Islet of Langerhans (tissue), 1 donor: Measurements from ENCODE around the gene MAGEB17.
"Not testable (repeated sequence)": the region's sequence is repeated elsewhere in the genome, so short reads cannot be mapped to it uniquely, and the experiment has no call there.

ENCODE experiments used
- FAIRE-seq: peaks from one replicate; lab custom pipeline; 2011; peaks lifted over from hg19 to GRCh38; lab: Jason Lieb, UNC

The MAGEB17 gene, protein sequence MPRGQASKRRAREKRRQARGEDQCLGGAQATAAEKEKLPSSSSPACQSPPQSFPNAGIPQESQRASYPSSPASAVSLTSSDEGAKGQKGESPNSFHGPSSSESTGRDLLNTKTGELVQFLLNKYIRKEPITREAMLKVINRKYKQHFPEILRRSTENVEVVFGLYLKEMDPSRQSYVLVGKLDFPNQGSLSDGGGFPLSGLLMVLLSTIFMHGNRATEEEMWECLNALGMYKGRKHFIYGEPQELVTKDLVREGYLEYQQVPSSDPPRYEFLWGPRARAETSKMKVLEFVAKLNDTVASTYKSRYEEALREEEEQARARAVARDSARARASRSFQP

GRCh38 chrX:16167181-16167580 lies at the start of gene MAGEB17:
Gene MAGEB17 (plus strand): TSS chrX:16167481. CDS start chrX:16170383, 2,902 bp downstream.
- no peak for FAIRE-seq

GRCh38 chrX:16119353-16120220 lies 47.7 kb upstream of the MAGEB17 start:
- no peak for FAIRE-seq

- FAIRE-seq = no peak
Observed at GRCh38 chrX:16120431-16120830, 46.9 kb upstream of the MAGEB17 start.

GRCh38 chrX:16123222-16123786 lies 44.0 kb upstream of the MAGEB17 start, which contains the start of gene GRPR:
Gene GRPR (plus strand): TSS chrX:16123565. CDS start chrX:16123954, 389 bp downstream.
- FAIRE-seq = peak; percentile 95

DNA sequence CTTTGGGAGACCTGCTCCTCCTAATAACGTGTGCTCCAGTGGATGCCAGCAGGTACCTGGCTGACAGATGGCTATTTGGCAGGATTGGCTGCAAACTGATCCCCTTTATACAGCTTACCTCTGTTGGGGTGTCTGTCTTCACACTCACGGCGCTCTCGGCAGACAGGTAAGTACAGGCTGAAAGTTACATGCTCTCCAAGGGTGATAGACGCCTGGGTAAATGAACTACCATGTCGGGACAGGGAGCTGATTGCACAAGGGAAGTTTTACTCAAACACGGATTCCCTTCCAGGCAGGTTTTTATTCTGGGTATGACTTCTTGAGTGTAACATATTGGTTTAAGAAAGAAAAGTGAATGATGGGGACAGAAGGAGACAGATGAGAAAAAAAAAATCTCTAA lies 43.1 kb upstream of the MAGEB17 start:
- no peak for FAIRE-seq

GRCh38 chrX:16125520-16126149 lies 41.6 kb upstream of the MAGEB17 start:
- FAIRE-seq = peak; percentile 47

DNA sequence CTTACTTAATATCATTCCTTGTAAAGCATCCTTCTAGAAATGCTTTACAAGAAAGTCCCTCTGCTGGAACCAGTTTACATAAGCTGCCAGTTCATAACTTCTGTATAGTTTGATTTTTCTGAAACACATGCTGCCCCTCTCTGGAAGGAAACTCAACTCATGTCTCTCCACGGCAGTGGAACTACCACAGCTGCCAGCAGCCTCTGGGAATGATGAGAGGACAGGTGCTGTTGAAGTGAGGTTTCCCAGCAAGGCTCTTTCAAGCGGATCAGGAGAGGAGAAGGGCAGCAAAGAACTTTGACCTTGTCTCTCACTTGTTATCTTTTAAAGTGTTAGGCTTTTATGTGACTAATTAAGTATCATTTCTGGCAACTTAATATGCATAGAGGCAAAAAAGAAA lies 36.6 kb upstream of the MAGEB17 start:
- FAIRE-seq = no peak

DNA sequence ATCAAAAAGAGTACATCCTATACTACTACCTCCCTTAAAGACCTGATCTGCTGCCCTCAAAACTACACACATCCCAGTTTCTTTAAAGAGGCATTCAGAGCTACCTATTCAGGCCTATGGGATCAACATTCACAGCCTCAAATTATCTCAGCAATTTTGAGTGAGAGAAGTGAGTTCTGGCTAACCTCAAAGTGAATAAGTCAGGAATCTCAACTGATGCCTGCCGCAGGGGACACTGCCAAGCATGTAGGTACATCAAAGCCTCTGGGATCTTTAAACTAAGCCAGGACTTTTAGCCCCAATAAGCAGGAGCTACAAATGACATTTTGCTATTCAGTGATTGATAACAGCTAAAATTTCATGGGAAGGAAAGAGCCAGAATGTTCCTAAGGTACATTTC lies 32.3 kb upstream of the MAGEB17 start:
- peak; percentile 36 for FAIRE-seq

- FAIRE-seq = peak; percentile 85
Observed at GRCh38 chrX:16136080-16136479, 31.2 kb upstream of the MAGEB17 start.

DNA sequence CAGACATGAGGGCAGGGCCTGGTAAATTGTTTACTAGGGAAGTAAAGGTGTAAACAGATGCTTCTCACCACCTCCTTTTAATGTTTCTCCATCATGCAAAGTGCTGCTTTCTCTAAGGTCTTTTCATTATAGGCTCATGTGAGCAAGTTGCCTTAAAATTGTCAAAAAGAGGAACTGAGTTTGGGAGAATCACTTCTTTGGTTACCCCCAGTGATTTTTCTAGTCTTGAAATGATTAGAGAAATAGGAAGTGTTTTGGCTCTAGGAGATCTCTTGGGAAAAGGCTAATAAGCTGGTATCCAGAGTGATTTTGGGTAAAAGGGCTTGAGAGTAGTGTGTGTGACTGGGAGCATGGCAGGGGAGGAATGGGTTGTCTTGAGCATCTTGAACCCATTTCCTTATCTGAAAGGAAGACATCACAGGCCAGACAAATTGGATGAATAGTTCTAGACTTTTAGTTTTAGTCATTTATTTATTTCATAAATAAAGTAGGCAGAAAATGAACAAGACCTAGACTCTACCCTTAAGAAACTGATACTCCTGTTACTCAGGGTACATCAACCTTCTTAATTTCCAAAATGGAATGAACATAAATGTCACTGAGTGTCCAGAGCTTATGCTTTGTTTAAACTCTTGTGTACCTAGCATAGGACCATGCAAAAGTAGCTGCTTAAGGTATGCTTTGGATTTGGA lies 29.7 kb upstream of the MAGEB17 start:
- no peak for FAIRE-seq

DNA sequence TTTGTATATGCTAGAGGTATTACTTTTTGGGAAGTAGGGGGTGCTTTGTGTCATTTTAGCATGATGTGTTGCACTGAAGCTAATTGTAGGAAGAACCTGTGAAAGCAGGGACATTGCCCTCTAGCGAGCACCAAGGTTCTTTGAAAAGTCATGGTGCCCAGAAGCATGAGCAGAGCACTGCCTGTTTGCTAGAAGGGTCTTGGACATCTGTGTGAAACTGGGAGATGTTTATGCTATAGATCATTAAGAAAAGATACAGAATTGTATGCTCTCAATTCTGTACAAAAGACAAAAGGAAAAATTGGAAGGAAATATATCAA lies 29.2 kb upstream of the MAGEB17 start:
- FAIRE-seq = no peak

DNA sequence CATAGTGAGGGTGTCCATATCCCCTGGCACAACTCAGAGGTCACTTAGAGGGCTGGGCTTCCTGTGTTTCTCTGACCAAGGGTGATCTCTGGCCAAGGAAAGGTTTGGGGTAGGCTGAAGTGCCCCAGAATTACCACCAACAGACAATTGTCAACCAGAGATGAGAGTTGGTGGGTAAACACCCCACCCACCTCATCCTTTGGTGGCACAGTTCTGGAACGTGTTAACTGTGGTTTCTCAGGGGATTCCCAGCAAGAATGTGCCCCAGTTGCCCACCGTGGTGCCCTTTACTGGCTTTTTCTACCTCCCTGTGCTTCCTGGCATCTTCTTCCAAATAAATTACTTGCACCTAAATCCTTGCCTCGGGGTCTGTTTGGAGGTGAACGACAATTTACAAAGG lies 26.8 kb upstream of the MAGEB17 start:
- no peak for FAIRE-seq

GRCh38 chrX:16140983-16141382 lies 26.3 kb upstream of the MAGEB17 start:
- peak; percentile 17 for FAIRE-seq

- no peak for FAIRE-seq
Observed at GRCh38 chrX:16141422-16142245, 25.6 kb upstream of the MAGEB17 start.

DNA sequence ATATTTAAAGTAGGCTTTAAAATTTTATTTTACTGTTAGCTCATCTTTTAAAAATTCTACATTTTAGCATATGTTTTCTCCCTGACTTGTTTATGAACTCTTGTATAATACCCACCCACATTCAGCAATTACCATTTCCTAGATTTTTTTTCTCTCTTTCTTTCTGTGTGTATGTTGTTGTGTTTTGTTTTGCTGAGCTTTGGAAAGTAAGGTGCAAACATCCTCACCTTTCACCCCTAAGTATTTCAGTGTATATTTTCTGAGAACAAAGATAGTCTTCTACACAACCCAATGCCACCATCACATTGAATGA lies 25.1 kb upstream of the MAGEB17 start:
- FAIRE-seq = no peak

DNA sequence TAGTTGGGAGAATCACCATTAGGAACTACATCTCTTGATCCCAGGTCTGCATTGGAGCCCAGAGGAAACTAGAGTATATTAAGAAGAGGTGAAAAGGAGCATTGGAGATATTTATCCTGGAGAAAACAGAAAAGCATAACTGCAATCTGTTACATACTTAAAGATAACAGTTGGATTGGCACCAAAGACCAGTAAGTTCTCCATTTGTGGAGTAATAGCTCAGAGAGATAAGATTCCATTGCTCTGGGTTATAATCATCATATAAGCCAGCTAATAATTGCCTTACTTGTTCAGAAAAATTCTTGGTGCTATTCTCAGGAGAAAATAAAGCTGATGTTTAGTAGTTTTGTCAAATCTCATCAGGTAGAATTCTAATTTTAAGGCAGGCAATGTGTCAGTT lies 23.3 kb upstream of the MAGEB17 start:
- no peak for FAIRE-seq

DNA sequence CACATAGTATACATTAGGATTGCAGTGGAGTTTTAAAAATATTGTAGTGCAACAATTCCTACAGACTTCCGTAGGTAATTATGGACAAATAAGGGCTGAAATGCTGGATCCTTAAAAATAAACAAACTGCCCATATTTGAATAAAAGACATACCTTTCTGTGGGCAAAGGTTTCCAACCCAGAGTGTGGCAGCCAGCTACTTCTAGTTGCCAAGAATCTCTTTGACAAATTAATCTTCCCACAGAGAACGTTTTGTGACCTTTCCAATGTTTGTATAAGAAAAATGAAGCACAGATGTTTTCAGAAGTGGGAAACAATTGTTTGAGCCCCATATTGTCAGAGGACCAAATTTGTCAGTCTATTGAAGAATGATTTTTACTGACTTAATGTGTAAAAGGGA lies 22.9 kb upstream of the MAGEB17 start:
- peak; percentile 82 for FAIRE-seq

- not testable (repeated sequence) for FAIRE-seq
Observed at GRCh38 chrX:16145093-16145492, 22.2 kb upstream of the MAGEB17 start.

DNA sequence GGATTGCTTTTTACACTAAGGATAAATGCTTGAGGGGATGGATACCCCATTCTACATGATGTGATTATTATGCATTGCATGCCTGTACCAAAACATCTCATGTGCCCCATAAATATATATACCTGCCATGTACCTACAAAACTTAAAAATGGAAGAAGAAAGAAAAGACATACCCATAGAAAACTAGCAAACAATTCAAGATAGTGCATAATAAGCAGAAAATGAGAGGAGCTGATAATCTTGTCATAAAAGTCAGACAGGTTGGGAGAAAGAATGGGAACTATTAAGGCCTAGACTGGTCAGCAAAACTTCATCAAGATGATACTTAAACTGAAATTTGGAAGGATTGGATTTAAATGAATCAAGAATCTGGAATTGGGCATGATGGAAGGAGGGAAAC lies 21.6 kb upstream of the MAGEB17 start:
- FAIRE-seq = no peak

DNA sequence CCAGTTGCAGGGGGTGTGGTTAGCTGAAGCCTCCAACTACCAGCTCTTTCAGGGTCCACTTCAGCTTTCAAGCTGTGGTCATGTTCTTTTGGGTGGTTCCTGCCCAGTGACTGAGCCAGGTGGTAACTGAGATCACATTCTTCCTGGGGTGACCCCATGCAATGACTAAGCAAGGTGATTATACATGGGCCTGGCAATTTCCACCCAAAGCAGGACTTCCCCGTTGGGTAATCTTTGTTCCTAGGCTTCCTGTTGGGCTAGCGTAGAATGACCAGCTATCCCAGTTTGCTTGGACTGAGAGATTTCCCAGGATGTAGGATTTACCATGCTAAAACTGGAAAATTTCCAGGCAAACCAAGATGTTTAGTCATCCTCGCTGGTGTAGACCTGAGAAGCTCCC lies 18.4 kb upstream of the MAGEB17 start:
- FAIRE-seq = no peak

DNA sequence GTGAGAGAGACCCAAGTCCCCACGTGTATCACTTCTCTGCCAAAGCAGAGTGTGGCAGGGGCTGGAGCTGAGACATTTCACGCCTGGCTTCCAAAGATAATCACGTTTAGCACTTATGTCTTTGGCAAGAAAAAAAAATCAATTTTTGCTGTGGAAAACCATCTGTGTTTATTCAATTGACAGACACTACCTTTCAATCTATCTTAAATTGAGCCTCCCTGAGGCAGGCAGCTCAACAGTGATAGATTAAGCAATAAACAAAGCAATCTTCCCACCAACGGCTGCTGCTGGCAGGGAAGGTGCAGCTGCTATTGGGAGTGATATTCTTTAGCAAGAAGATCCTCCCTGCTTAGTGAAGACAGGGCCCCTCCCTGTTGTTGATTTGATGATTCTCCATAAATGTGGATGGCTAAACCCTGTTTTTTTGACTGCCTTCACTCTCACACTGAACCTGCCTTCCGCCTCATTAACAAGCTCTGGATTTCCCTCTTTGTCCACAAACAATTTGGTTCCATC lies 11.6 kb upstream of the MAGEB17 start:
- peak; percentile 95 for FAIRE-seq
